Esophagus mucosa (tissue), 1 donor: ENCODE data around the gene TTC22. TPM values are rescaled to one million over a fixed set of nuclear protein-coding genes. Genes with fewer than 3 reads are reported as not detected.

Experiments
- ATAC-seq: fragments of 200-7000 bp; cut with Tn5 transposase; one replicate; pipeline ENCODE4 v1.9.1; 2020
- total RNA-seq: library from RNA; stranded (reverse); gene quantifications from one replicate; pipeline ENCODE4 v1.2.4, GENCODE V29; 2023
- donor health status: DM: yes; HTN: yes; CAD: no.

Gene TTC22
- total RNA-seq, 1 donor from 2014 or later, result 113 TPM

DNA sequence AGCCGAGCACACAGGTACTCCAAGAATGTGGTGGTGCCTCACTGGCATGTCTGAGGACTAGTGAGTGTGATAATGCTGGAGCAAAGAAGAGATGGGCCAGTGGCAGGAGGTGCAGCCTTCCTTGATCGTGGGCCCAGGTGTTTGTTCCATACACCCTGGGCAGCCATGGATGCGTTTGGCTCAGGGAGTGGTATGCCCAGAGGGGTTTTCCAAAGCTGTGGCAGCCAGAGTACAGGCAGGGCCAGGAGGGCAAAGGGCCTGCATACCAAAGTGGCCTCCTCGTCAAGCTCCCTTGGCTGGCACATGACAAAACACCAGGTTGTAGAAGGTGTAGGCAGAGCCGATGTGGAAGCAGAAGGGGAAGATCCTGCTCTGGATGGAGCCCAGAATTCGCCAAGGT lies 55.8 kb downstream of the TTC22 start:
- ATAC-seq, result no peak

DNA sequence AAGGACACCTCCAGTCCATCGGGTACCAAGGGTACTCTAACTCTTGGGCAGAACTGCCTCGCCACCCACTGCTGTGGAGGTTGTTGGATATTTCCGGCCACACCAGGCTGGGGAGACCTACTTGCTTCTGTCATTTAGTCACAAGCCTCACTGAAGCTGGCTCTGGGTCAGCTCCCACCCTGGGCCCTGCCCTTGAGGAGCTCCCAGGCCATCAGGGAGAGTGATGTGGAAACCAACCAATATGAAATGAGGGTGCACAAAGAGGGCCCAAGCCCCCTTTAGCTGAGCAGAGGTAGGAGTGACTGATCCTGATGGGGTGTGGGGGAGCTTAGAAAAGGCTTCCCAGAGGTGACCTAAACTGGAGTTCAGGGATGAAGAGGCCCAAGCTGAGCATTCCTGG lies 56.4 kb downstream of the TTC22 start:
- ATAC-seq, result no peak

DNA sequence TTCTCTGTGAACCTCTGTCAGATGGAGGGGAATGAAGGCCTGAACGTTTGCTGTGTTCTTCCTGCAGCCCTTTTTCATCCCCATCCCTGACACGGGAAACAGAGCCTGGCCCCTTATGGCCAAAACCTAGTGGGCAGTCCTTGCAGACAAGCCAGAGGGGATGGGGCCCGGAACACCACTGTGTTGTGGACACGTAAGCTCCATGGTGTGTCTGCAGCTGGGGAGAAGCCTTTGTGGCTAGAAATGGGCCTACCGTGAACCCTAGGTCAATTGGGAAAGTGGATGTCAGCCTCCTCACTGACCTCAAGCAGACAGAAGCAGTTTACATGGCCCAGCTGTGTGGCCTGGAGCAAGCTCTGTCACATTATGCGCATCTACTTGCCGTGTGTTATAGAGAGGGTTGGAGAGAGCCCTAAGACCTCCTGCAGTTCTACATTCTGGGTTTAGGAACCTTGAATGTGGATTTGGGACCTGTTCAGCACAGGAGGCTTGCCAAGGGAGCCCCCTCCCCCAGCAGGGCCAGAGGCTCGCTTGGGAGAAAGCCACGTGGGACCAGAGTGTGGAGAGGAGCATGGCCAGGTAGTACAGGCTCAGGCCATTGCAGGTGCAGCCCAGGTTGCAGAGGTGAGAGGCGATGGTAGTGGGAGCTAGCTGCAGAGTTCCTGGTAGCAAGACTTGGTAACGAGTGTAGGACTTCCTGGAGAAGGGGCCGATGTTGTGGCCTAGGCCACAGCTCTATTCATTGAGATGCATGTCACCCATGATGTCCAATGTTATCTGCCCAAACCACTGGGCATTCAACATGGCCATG lies 57.5 kb downstream of the TTC22 start:
- no peak for ATAC-seq

DNA sequence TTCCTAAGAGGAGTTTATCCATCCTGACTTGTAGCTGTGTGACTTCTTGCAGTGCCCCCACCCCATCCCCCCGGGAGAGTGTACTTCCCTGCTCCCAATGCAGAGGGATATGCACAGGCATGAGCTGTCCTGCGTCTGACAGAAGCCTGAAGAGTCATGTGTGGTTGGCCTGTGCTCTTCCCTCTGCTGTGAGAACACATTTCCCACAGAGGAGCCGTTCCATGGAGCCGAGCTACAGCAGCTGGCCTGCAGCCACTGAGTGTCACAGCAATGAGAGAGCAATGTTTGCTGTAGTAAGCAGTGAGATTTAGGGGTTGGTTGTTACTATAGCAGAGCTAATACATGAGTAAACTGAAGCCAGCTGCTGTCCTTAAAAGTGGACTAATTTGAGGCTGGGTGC lies 58.8 kb downstream of the TTC22 start:
- ATAC-seq, result no peak

DNA sequence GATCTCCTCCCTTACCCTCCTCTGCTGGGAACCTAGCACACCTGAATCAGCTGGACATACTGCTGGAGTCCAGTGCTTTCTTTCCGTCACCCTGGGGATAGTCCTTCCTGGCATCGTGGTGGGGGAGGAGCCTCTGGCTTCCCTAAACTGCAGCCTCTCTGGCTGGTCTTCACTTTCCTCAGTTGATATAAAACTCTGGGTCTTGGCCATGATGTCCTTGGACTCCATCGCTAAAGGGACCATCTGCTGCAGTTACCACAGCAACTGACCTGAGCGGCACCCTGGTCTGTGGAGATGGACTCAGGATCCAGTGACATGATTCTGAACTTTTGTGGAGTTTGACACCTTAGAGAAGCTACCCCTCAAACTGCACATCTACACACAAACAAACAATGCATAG lies 59.6 kb downstream of the TTC22 start:
- no peak for ATAC-seq

DNA sequence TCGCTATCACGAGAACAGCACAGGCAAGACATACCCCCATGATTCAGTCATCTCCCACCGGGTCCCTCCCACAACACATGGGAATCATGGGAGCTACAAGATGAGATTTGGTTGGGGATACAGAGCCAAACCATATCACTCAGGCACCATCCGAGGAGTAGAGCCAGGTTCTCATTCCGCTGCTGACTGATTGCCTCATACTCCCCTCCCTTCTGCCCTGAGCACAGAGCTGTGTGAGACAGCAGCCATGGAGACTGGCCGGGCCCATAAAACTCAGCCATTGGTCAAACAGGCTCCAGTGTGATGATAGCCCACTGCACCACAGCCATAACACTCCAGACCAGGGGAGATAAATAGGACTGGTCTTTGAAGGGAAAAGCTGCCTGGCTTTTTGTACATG lies 62.9 kb downstream of the TTC22 start:
- no peak for ATAC-seq

DNA sequence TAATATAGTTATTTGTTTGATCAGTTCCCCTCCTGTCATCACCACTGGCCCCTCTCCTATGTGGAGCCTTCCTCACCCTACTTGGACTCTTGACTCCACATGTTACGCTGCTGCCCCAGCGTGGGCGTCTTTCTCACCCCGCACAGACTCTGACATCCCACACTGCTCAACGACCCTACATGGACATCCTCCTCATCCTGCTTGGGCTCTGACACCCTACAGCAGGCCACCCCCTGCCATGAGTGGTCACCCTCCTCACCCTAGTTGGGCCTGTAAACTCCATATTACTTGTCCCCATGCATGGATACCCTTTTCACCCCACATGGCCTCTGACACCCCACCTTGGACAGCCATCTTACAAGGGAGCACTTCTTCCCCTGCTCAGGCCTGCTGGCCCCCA lies 64.4 kb downstream of the TTC22 start:
- no peak for ATAC-seq

Other genes with a start within 250 kb of the TTC22 start
- gene FAM151A, start 177.8 kb downstream of the TTC22 start, total RNA-seq, result not detected
- gene MROH7, start 159.5 kb downstream of the TTC22 start, total RNA-seq, result 0.68 TPM
- 15.1 TPM for gene TTC4, start 85.5 kb downstream of the TTC22 start, total RNA-seq
- gene PARS2, start 36.8 kb downstream of the TTC22 start, total RNA-seq, result 2.8 TPM
- 530 TPM for gene DHCR24, start 85.9 kb upstream of the TTC22 start, total RNA-seq
- gene TMEM61, start 179.3 kb upstream of the TTC22 start, total RNA-seq, result 1.4 TPM
- gene BSND, start 197.6 kb upstream of the TTC22 start, total RNA-seq, result not detected
- gene PCSK9, start 238.2 kb upstream of the TTC22 start, total RNA-seq, result 18.3 TPM